Airway epithelial cell (primary cell): ENCODE results near the gene CNOT9. TPM values are rescaled to one million over a fixed set of nuclear protein-coding genes. Genes with fewer than 3 reads are reported as not detected.

Source experiments
- total RNA-seq: library from RNA; depleted of rRNA; stranded (reverse); fragments of >200 nt; gene quantifications from 2 replicates; pipeline ENCODE4 v1.2.3, GENCODE V29; 2015

The CNOT9 gene
- 50.2 and 58.5 TPM in 2 replicates for total RNA-seq

GRCh38 chr2:218568190-218569037 is at the start of gene CNOT9, which contains the start of gene USP37:
TSS of gene CNOT9 (plus strand) at chr2:218568839. CDS start at chr2:218568955, 116 bp downstream.
TSS of gene USP37 (minus strand) at chr2:218568351. CDS start at chr2:218558653, 9,698 bp downstream.

GRCh38 chr2:218607436-218608115 is 38.9 kb downstream of the CNOT9 start, which contains the start of gene PLCD4:
TSS of gene PLCD4 (plus strand) at chr2:218607899. CDS start at chr2:218615740, 7,841 bp downstream.

Other genes starting within 250 kb of the CNOT9 start
- not detected in 2 replicates for gene CATIP, start 212.0 kb upstream of the CNOT9 start, total RNA-seq
- gene SLC11A1, start 186.6 kb upstream of the CNOT9 start, total RNA-seq, result 0.14 TPM in 1 of 2 replicates, not detected in the other
- 52.4 and 72.9 TPM in 2 replicates for gene CTDSP1, start 169.0 kb upstream of the CNOT9 start, total RNA-seq
- not detected in 2 replicates for gene VIL1, start 149.7 kb upstream of the CNOT9 start, total RNA-seq
- gene USP37, start 488 bp upstream of the CNOT9 start, total RNA-seq, result 6.0 and 6.3 TPM in 2 replicates
- 2.6 and 3.1 TPM in 2 replicates for gene PLCD4, start 39.1 kb downstream of the CNOT9 start, total RNA-seq
- gene ZNF142, start 90.8 kb downstream of the CNOT9 start, total RNA-seq, result 10.6 and 24.2 TPM in 2 replicates
- 37.3 and 45.1 TPM in 2 replicates for gene BCS1L, start 90.8 kb downstream of the CNOT9 start, total RNA-seq
- 16.1 and 30.8 TPM in 2 replicates for gene RNF25, start 103.2 kb downstream of the CNOT9 start, total RNA-seq
- 5.3 and 9.9 TPM in 2 replicates for gene STK36, start 103.2 kb downstream of the CNOT9 start, total RNA-seq
- 12.3 and 15.0 TPM in 2 replicates for gene TTLL4, start 142.0 kb downstream of the CNOT9 start, total RNA-seq
- 0.37 and 0.56 TPM in 2 replicates for gene CYP27A1, start 213.3 kb downstream of the CNOT9 start, total RNA-seq